Measurements from ENCODE around the gene RBPJL.

GRCh38 chr20:45361793-45362192 lies 55.2 kb downstream of the RBPJL start:
- TF ChIP-seq CTCF (IDR thresholded peaks at IDR 0.05), result no peak
- no peak for TF ChIP-seq POLR2A (IDR thresholded peaks at IDR 0.05)

Measured in testis (tissue), 2 donors.